Thoracic aorta (tissue), 2 donors: ENCODE measurements around the gene HPCAL1. TPM values are rescaled to one million over a fixed set of nuclear protein-coding genes. Genes with fewer than 3 reads are reported as not detected.

Experiments used
- ATAC-seq: fragments of 150-250 bp; one replicate; pipeline ENCODE4 v1.8.0; 2017; ENCODE audit warnings: low read depth; ENCODE audit not compliant: insufficient number of reproducible peaks, low FRiP score
- DNase-seq: peaks from one replicate; pipeline ENCODE4 v3.0.0-alpha.2; 2020; ENCODE audit warnings: low spot score
- H3K27ac ChIP-seq, 2 donors: fragments of 200-600 bp; sonication (generic); 1 replicate in 1 of 2; 2 replicates in 1 of 2; pipeline ENCODE4 v1.5.1; 2016; ENCODE audit warnings: mild to moderate bottlenecking in 2 of 2, moderate library complexity in 2 of 2
- H3K27me3 ChIP-seq: fragments of 200-600 bp; sonication (generic); replicated peaks from 2 replicates; pipeline ENCODE4 v1.6.0; 2016; ENCODE audit warnings: mild to moderate bottlenecking; ENCODE audit not compliant: insufficient read depth
- H3K36me3 ChIP-seq: fragments of 200-600 bp; sonication (generic); one replicate; pipeline ENCODE4 v1.5.1; 2016
- H3K4me1 ChIP-seq, 2 donors: fragments of 200-600 bp; sonication (generic); 1 replicate in 1 of 2; 2 replicates in 1 of 2; pipeline versions ENCODE4 v1.5.1 to v1.6.0; 2016; ENCODE audit warnings: low read depth in 2 of 2, mild to moderate bottlenecking in 1 of 2; ENCODE audit not compliant: control insufficient read depth in 1 of 2
- H3K4me3 ChIP-seq: fragments of 200-600 bp; sonication (generic); 2 replicates; pipeline ENCODE4 v1.5.1; 2016; ENCODE audit warnings: mild to moderate bottlenecking
- H3K9me3 ChIP-seq: fragments of 200-600 bp; sonication (generic); 2 replicates; pipeline ENCODE4 v1.5.1; 2016
- total RNA-seq, 2 donors: library from RNA; depleted of rRNA; stranded (reverse); fragments of >200 nt; gene quantifications; one replicate each; pipeline versions ENCODE4 v1.1.0 to v1.2.3, GENCODE V29; 2016
- TF ChIP-seq, protein P1 (sequence below): fragments of 200-600 bp; sonication (generic); IDR thresholded peaks from one replicate; pipeline ENCODE4 v1.5.1; 2019; ENCODE audit warnings: antibody characterized with exemption

The HPCAL1 gene
- total RNA-seq, 2 donors from 2014 or later: 34.6 to 50.2 TPM

GRCh38 chr2:10337449-10338269, 35.0 kb downstream of the HPCAL1 start:
- no peak overlapping the region for H3K27ac ChIP-seq

DNA sequence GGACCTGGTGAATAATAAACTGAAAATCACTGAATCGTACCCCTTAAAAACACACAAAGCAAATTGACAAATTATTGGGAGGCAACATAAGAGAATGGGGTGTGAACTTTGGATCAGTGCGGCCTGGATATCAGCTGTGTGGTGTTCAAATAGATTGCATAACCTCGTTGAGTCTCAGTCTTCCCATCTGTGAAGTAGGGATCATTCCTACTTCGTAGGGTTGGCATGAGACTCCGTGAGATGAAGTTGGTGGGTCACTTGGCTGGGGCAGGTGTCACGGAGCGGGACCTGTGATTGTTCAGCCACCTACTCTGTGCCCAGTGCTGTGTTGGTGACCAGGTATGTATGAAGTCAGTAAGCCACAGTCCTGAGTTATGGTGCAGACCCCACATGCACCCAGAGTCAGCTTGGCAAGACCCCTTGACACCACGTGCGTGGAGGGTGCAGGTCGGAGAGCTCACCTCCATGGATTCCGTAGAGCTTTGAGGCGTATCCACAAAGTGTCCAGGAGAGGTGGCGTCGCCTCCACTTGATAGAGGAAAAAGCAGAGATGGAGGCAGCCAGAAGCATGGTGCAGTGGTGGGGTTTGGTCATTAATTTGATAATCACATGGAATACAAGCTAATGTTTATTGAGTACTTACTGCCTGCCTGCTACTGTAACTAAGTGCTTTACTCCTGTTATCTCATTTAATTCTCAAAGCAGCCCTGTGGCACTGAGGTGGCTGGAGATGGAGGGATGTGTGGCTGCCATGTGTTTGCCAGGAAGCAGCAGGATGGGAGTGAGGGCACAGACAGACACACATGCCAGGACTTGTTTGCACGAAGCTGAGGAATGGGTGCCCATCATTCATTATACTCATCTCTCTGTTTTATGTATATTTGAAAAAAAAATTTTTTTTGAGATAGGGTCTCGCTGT, 35.8 kb downstream of the HPCAL1 start:
- H3K4me3 ChIP-seq: no peak overlapping the region
- no peaks in the 10 kb centered on the region for H3K9me3 ChIP-seq
- no peak overlapping the region for H3K27ac ChIP-seq
- H3K4me1 ChIP-seq: peaks cover 4 to 18% of the 10 kb centered on the region in 2 donors
- H3K27me3 ChIP-seq: no peaks in the 10 kb centered on the region
- TF ChIP-seq, protein P1, sequence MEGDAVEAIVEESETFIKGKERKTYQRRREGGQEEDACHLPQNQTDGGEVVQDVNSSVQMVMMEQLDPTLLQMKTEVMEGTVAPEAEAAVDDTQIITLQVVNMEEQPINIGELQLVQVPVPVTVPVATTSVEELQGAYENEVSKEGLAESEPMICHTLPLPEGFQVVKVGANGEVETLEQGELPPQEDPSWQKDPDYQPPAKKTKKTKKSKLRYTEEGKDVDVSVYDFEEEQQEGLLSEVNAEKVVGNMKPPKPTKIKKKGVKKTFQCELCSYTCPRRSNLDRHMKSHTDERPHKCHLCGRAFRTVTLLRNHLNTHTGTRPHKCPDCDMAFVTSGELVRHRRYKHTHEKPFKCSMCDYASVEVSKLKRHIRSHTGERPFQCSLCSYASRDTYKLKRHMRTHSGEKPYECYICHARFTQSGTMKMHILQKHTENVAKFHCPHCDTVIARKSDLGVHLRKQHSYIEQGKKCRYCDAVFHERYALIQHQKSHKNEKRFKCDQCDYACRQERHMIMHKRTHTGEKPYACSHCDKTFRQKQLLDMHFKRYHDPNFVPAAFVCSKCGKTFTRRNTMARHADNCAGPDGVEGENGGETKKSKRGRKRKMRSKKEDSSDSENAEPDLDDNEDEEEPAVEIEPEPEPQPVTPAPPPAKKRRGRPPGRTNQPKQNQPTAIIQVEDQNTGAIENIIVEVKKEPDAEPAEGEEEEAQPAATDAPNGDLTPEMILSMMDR: no peak
- H3K36me3 ChIP-seq: no peaks in the 10 kb centered on the region
- DNase-seq (no peak), ATAC-seq (no peak)

More at GRCh38 chr2:10337449-10338269, 35.0 kb downstream of the HPCAL1 start:
- Histone ChIP-seq H3K27me3 (no peaks in the 10 kb centered on the region), H3K36me3 (no peaks in the 10 kb centered on the region), H3K9me3 (no peaks in the 10 kb centered on the region), H3K4me3 (no peak overlapping the region), H3K4me1 (peaks cover 4 to 9% of the 10 kb centered on the region in 2 donors)
- no peak for DNase-seq
- no peak for ATAC-seq
- TF ChIP-seq, protein P1: no peak

GRCh38 chr2:10339647-10340592, 37.2 kb downstream of the HPCAL1 start:
- H3K36me3 ChIP-seq: no peaks in the 10 kb centered on the region
- ATAC-seq (no peak), DNase-seq (no peak)
- H3K4me3 ChIP-seq: no peak overlapping the region
- no peaks in the 10 kb centered on the region for H3K9me3 ChIP-seq
- no peak overlapping the region for H3K27ac ChIP-seq
- H3K27me3 ChIP-seq: no peaks in the 10 kb centered on the region
- TF ChIP-seq, protein P1: no peak
- H3K4me1 ChIP-seq: peaks cover 4 to 20% of the 10 kb centered on the region in 2 donors

- Histone ChIP-seq H3K4me1 (peaks cover 4 to 20% of the 10 kb centered on the region in 2 donors), H3K27me3 (no peaks in the 10 kb centered on the region), H3K27ac (no peak overlapping the region), H3K9me3 (no peaks in the 10 kb centered on the region), H3K36me3 (no peaks in the 10 kb centered on the region), H3K4me3 (no peak overlapping the region)
- no peak for DNase-seq
- TF ChIP-seq, protein P1: no peak
- ATAC-seq: no peak
Observed at GRCh38 chr2:10340593-10340975, 37.9 kb downstream of the HPCAL1 start.
